ENCODE data around the gene FOXD1.

Gene FOXD1

DNA sequence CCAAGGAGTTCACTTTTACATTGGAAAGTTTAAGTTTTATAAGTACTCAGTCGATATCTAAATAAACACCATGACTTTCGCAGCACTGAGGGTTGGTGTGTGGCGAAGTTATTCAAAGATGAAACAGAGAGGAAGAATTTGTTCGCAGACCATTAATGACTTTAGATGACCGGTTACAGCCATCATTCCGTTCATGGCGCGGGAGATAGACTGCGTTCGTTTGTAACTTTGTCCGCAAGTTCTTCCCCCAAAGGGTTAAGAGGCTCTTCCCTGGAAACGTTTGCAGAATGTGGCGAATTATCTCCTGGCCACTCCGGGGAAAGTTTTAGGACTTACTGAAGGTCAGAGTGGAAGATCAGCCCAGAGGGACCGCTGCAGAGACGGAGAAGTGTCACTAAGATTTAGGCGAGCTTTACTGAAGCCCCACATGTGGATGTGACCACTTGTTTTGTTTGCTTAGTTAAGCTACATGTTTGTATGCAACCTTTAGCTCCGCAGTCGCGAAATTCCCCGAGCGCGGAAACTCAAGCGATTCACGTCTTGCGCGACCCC, 2.2 kb upstream of the FOXD1 start:
- H3K4me2 ChIP-seq (ENCODE audit: low read length, poor library complexity, severe bottlenecking) = peak overlapping the region; percentile 97
- H3K36me3 ChIP-seq (ENCODE audit: control insufficient read depth in 1 of 2, insufficient read depth in 2 of 2, low read depth in 1 of 2, low read length in 2 of 2) = no peaks in the 10 kb centered on the region
- no peak overlapping the region for H3K23ac ChIP-seq (ENCODE audit: low read length in 2 of 2)
- peak overlapping the region; percentile 47 to 59 for H3K4me3 ChIP-seq (ENCODE audit: insufficient read depth in 1 of 2, low read depth in 1 of 2, low read length in 2 of 2)
- H2BK120ac ChIP-seq (ENCODE audit: low read depth, low read length) = no peak overlapping the region
- no peak overlapping the region for H3K27ac ChIP-seq (ENCODE audit: low read length, poor library complexity, severe bottlenecking)
- peaks cover 2% of the 10 kb centered on the region for H3K79me1 ChIP-seq (replicated peaks; ENCODE audit: low read length, poor library complexity, severe bottlenecking)
- H2BK12ac ChIP-seq (ENCODE audit: low read length in 2 of 2) = no peak overlapping the region
- H2BK15ac ChIP-seq (ENCODE audit: low read depth, poor library complexity, severe bottlenecking) = no peak overlapping the region
- H3K9ac ChIP-seq (ENCODE audit: low read length) = no peak overlapping the region
- under 1% methylated on average over 26 of the region's 27 CpGs for WGBS
- peaks cover 9% of the 10 kb centered on the region for H3K4me1 ChIP-seq (ENCODE audit: control insufficient read depth, insufficient read depth, low read depth, low read length)
- H3K27me3 ChIP-seq (ENCODE audit: control insufficient read depth in 1 of 2, insufficient read depth in 1 of 2, low read length in 2 of 2) = peaks cover 34 to 70% of the 10 kb centered on the region in 2 experiments
- H3K14ac ChIP-seq (ENCODE audit: low read length in 2 of 2) = no peak overlapping the region
- DNase-seq = peak; percentile 50
- H4K8ac ChIP-seq (ENCODE audit: low read length) = no peak overlapping the region
- H3K9me3 ChIP-seq (ENCODE audit: control insufficient read depth, low read length) = no peaks in the 10 kb centered on the region
- H2AFZ ChIP-seq (ENCODE audit: low read depth, low read length) = no peak overlapping the region
- H2BK5ac ChIP-seq (ENCODE audit: low read depth, low read length, poor library complexity, severe bottlenecking) = no peak overlapping the region
- no peak overlapping the region for H3K18ac ChIP-seq (ENCODE audit: low read depth in 1 of 2, low read length in 2 of 2)
- H3K4ac ChIP-seq (ENCODE audit: low read depth in 1 of 2, low read length in 2 of 2) = no peak overlapping the region
- no peak overlapping the region for H2AK5ac ChIP-seq (ENCODE audit: low read length, severe bottlenecking)
- H4K91ac ChIP-seq (ENCODE audit: low read length) = no peak overlapping the region

- Histone ChIP-seq H3K27ac (ENCODE audit: low read length, poor library complexity, severe bottlenecking) (no peak overlapping the region), H3K36me3 (ENCODE audit: control insufficient read depth in 1 of 2, insufficient read depth in 2 of 2, low read depth in 1 of 2, low read length in 2 of 2) (no peaks in the 10 kb centered on the region), H3K27me3 (ENCODE audit: control insufficient read depth in 1 of 2, insufficient read depth in 1 of 2, low read length in 2 of 2) (peaks cover 34 to 76% of the 10 kb centered on the region in 2 experiments), H3K9me3 (ENCODE audit: control insufficient read depth, low read length) (no peaks in the 10 kb centered on the region), H3K79me1 (replicated peaks; ENCODE audit: low read length, poor library complexity, severe bottlenecking) (peaks cover 2% of the 10 kb centered on the region), H3K4me2 (ENCODE audit: low read length, poor library complexity, severe bottlenecking) (no peak overlapping the region), H4K8ac (ENCODE audit: low read length) (no peak overlapping the region), H3K14ac (ENCODE audit: low read length in 2 of 2) (no peak overlapping the region), H2BK5ac (ENCODE audit: low read depth, low read length, poor library complexity, severe bottlenecking) (no peak overlapping the region), H2BK15ac (ENCODE audit: low read depth, poor library complexity, severe bottlenecking) (no peak overlapping the region), H4K91ac (ENCODE audit: low read length) (no peak overlapping the region), H2BK120ac (ENCODE audit: low read depth, low read length) (no peak overlapping the region), H3K9ac (ENCODE audit: low read length) (no peak overlapping the region), H3K4me3 (ENCODE audit: insufficient read depth in 1 of 2, low read depth in 1 of 2, low read length in 2 of 2) (no peak overlapping the region), H2AFZ (ENCODE audit: low read depth, low read length) (no peak overlapping the region), H3K4ac (ENCODE audit: low read depth in 1 of 2, low read length in 2 of 2) (no peak overlapping the region), H3K4me1 (ENCODE audit: control insufficient read depth, insufficient read depth, low read depth, low read length) (peaks cover 9% of the 10 kb centered on the region), H3K18ac (ENCODE audit: low read depth in 1 of 2, low read length in 2 of 2) (no peak overlapping the region), H3K23ac (ENCODE audit: low read length in 2 of 2) (no peak overlapping the region), H2AK5ac (ENCODE audit: low read length, severe bottlenecking) (no peak overlapping the region), H2BK12ac (ENCODE audit: low read length in 2 of 2) (no peak overlapping the region)
- DNase-seq = no peak
- 7% methylated on average over 5 of the region's 7 CpGs for WGBS
Measured at GRCh38 chr5:73450137-73450536, 1.6 kb upstream of the FOXD1 start.

DNA sequence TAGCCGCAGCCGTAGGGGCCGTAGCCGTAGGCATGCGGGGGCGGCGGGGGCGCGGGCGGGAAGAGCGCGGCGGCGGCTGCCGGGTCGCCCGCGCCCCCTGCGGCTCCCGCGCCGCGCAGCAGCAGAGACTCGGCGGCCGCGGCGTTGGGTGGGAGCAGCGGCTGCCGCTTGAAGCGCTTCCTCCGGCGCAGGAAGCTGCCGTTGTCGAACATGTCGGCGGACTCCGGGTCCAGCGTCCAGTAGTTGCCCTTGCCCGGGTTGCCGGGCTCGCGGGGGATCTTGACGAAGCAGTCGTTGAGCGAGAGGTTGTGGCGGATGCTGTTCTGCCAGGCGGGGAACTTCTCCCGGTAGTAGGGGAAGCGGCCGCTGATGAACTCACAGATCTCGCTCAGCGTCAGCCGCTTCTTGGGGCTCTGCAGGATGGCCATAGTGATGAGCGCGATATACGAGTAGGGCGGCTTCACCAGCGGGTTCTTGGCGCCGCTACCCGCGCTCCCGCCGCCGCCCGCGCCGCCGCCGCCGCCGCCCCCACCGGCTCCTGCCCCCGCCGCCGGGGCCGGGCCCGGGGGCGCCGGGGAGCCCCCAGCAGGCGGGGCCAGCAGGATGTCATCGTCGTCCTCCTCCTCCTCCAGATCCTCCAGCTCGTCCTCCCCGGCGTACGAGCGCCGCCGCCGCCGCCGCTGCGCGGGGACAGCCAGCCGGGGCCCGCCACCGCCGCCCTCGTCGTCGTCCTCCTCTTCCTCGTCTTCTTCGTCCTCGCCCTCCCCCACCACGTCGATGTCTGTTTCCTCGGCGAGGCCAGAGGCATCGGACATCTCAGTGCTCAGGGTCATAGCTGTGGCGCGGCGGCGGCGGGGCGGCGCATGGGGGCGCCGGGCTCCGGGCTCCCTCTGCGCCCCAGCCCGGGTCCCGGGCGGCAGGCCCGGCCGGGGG, 781 bp downstream of the FOXD1 start:
- peak overlapping the region; percentile 100 for H3K4me2 ChIP-seq (ENCODE audit: low read length, poor library complexity, severe bottlenecking)
- H2AK5ac ChIP-seq (ENCODE audit: low read length, severe bottlenecking) = no peak overlapping the region
- H3K36me3 ChIP-seq (ENCODE audit: control insufficient read depth in 1 of 2, insufficient read depth in 2 of 2, low read depth in 1 of 2, low read length in 2 of 2) = peaks cover 0 to 10% of the 10 kb centered on the region in 2 experiments
- H3K4me3 ChIP-seq (ENCODE audit: insufficient read depth in 1 of 2, low read depth in 1 of 2, low read length in 2 of 2) = peak overlapping the region; percentile 71 to 80
- H4K91ac ChIP-seq (ENCODE audit: low read length) = peak overlapping the region; percentile 43
- WGBS = under 1% methylated on average over 107 of the region's 127 CpGs
- H3K4ac ChIP-seq (ENCODE audit: low read depth in 1 of 2, low read length in 2 of 2) = peak overlapping the region; percentile 51 to 67
- peak overlapping the region; percentile 92 for H2BK120ac ChIP-seq (ENCODE audit: low read depth, low read length)
- H2BK12ac ChIP-seq (ENCODE audit: low read length in 2 of 2) = peak overlapping the region in 1 of 2 experiments; percentile 37
- peak; percentile 74 for DNase-seq
- H3K79me1 ChIP-seq (replicated peaks; ENCODE audit: low read length, poor library complexity, severe bottlenecking) = peaks cover 6% of the 10 kb centered on the region
- peak overlapping the region; percentile 52 to 90 for H3K18ac ChIP-seq (ENCODE audit: low read depth in 1 of 2, low read length in 2 of 2)
- H3K27me3 ChIP-seq (ENCODE audit: control insufficient read depth in 1 of 2, insufficient read depth in 1 of 2, low read length in 2 of 2) = peaks cover 36 to 83% of the 10 kb centered on the region in 2 experiments
- H2AFZ ChIP-seq (ENCODE audit: low read depth, low read length) = peak overlapping the region; percentile 42
- peak overlapping the region in 1 of 2 experiments; percentile 72 for H3K23ac ChIP-seq (ENCODE audit: low read length in 2 of 2)
- peak overlapping the region; percentile 80 for H4K8ac ChIP-seq (ENCODE audit: low read length)
- H3K27ac ChIP-seq (ENCODE audit: low read length, poor library complexity, severe bottlenecking) = peak overlapping the region; percentile 91
- H3K4me1 ChIP-seq (ENCODE audit: control insufficient read depth, insufficient read depth, low read depth, low read length) = peaks cover 16% of the 10 kb centered on the region
- peaks cover 4% of the 10 kb centered on the region for H3K9me3 ChIP-seq (ENCODE audit: control insufficient read depth, low read length)
- peak overlapping the region; percentile 46 for H2BK5ac ChIP-seq (ENCODE audit: low read depth, low read length, poor library complexity, severe bottlenecking)
- H3K9ac ChIP-seq (ENCODE audit: low read length) = peak overlapping the region; percentile 79
- peak overlapping the region; percentile 94 for H2BK15ac ChIP-seq (ENCODE audit: low read depth, poor library complexity, severe bottlenecking)
- H3K14ac ChIP-seq (ENCODE audit: low read length in 2 of 2) = peak overlapping the region in 1 of 2 experiments; percentile 23

All from mesenchymal stem cell (in vitro differentiated cells and primary cell).